Left colon (tissue), 2 donors: Measurements from ENCODE around the gene CRYAB. TPM values are rescaled to one million over a fixed set of nuclear protein-coding genes. Genes with fewer than 3 reads are reported as not detected.
"Not testable (repeated sequence)": the region's sequence is repeated elsewhere in the genome, so short reads cannot be mapped to it uniquely, and the experiment has no call there.

ENCODE experiments used
- ATAC-seq: fragments of 200-7000 bp; cut with Tn5 transposase; one replicate; pipeline ENCODE4 v1.9.1; 2020; ENCODE audit warnings: mild to moderate bottlenecking, moderate library complexity
- DNase-seq, 2 donors: peaks; one replicate each; pipeline ENCODE4 v3.0.0-alpha.2; 2020
- intact Hi-C, 2 donors: fragments of 100-400 bp; cut with DNase I in 1 of 2; cut with micrococcal nuclease in 1 of 2; formaldehyde crosslinking; loops; one replicate each; pipeline versions ENCODE4 v1.11.2 to v1.14.0; 2022; cut with DNase I, micrococcal nuclease
- total RNA-seq, 2 donors: library from RNA; stranded (reverse); fragmentation: NEBNext Ultra II Directional; extraction: Animal tissue kit (Norgen Biotek cat#: 25700); gene quantifications; one replicate each; pipeline ENCODE4 v1.2.1, GENCODE V29; 2021
- donor health status: DM: no; HTN: no; CAD: no.
- donor health status: DM: yes; HTN: yes; CAD: no.

The CRYAB gene
- total RNA-seq, 2 donors from 2014 or later = 11.5 to 100 TPM

DNA sequence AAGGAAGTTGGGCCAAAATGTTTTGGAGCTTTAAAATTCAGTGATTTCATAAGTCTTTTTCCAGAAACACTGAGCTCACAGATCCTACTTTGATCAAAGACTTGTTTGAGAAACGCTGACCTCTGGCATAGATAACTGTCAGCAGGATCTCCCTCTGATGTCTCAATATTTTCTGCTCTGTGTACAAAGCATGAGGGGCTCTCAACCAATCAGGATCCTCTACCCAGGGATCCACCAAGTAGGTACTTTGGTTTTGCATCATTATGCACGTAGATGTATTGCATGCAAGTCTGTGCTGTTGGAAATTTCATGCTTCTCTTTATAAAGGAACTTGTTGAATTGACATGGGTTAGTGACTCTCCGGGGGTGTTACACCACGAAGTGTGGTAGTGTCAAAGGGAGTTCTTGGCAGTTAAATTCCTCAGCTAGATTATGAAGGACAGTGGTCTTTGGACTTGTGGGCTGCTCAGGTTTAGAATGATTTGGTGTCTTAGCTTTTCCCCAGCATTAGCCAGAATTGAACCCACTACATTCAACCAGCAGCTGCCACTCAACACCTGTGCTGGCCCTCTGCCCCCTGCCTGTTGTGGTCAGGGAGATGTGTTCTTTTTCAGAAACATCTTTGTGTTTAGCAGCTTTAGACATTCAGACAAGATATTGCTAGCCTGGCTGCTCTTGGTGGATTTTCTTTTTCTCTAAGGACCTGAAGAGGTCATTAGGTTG lies 23.9 kb upstream of the CRYAB start:
- no peak for ATAC-seq
- intact Hi-C loops = no loop called here
- DNase-seq = no peak

DNA sequence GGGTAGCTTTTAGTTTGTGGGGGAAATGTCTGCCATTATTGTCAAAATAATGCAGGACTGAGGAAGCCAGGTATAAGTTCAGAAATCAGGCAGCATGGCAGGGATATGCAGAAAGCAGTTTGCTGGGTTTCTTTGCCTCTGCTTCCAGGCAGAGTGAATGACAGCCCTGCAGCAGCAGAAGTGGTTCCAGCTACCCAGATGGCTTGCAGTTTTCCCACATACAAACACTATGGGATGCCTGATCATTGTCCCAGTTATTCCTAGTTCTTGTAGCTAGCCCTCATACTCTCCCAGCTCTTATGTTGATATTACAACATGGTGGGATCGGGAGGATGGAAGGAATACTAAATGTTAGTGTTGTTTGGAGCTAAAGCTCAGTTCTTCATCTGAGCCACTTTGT lies 22.7 kb upstream of the CRYAB start:
- intact Hi-C loops = loop anchor here in 1 of 2 donors (5.0 kb wide), 1 partner anchor 48 kb away; no protein-coding TSS in a partner anchor
- ATAC-seq (no peak), DNase-seq (no peak)

DNA sequence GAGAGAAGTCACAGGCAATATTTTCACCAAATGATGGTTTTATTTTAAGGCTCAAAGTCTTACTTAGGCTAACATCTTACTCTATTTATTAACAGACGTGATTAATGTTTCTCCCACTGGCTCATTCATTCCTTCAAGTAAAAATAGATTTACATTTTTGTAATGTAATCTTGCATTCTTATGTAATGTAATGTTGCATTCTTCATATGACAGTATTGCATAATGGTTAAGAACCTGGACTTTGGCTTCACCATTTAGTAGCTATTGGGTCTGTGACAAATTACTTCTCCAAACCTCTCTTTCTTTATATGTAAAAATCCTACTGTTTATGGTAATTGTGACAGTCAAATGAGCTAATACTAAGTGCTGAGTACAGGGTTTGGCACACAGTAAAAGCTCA lies 22.3 kb upstream of the CRYAB start:
- ATAC-seq = no peak
- DNase-seq = no peak
- intact Hi-C loops = loop anchor here in 1 of 2 donors (5.0 kb wide), 1 partner anchor 48 kb away; no protein-coding TSS in a partner anchor

DNA sequence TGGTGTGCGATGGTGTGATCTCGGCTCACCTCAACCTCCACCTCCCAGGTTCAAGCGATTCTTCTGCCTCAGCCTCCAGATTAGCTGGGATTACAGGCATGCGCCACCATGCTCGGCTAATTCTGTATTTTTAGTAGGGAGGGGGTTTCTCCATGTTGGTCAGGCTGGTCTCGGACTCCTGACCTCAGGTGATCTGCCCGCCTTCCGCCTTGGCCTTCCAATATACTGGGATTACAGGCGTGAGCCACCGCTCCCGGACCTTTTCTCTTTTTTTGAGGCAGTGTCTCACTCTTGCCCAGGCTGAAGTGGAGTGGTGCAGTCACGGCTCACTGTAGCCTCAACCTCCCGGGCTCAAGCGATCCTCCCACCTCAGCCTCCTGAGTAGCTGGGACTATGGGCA lies 21.6 kb upstream of the CRYAB start:
- intact Hi-C loops = loop anchor here in 1 of 2 donors (5.0 kb wide), 1 partner anchor 49 kb away; no protein-coding TSS in a partner anchor
- DNase-seq, ATAC-seq: not testable (repeated sequence)

DNA sequence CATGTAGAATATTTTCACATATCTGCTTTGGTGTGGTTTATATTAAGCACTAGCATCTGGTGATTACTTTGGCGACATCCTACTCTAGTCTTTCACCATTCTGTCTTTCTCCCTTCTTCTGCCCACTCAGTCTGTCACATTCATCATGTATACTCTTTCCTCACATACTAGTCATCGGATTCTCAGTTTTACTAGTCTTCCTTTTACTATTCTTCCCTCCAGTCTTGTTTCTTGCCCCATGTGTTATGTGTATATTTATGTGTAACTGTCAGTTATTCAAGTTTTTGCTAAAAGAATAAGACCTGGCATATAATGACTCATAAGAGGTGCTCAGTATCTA lies 21.0 kb upstream of the CRYAB start:
- no peak for ATAC-seq
- intact Hi-C loops = loop anchor here in 1 of 2 donors (5.0 kb wide), 1 partner anchor 50 kb away; no protein-coding TSS in a partner anchor
- DNase-seq = no peak

DNA sequence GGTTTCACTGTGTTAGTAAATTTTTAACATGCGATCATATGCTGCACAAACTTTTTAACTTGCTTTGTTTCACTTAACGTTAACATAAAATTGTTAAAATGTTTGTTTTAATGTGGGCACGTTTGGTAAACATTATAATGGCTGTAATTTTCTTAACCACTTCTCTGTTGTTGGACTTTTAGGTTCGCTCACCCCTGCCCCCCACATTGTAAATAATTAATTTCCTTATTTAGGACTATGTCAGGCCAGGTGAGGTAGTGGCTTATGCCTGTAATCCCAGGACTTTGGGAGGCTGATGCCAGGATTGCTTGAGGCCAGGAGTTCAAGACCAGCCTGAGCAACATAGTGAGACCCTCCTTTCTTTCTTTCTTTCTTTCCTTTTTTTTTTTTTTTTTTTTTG lies 18.9 kb upstream of the CRYAB start:
- ATAC-seq (no peak), DNase-seq (no peak)
- intact Hi-C loops = loop anchor here in 1 of 2 donors (5.0 kb wide), 1 partner anchor 52 kb away; no protein-coding TSS in a partner anchor

DNA sequence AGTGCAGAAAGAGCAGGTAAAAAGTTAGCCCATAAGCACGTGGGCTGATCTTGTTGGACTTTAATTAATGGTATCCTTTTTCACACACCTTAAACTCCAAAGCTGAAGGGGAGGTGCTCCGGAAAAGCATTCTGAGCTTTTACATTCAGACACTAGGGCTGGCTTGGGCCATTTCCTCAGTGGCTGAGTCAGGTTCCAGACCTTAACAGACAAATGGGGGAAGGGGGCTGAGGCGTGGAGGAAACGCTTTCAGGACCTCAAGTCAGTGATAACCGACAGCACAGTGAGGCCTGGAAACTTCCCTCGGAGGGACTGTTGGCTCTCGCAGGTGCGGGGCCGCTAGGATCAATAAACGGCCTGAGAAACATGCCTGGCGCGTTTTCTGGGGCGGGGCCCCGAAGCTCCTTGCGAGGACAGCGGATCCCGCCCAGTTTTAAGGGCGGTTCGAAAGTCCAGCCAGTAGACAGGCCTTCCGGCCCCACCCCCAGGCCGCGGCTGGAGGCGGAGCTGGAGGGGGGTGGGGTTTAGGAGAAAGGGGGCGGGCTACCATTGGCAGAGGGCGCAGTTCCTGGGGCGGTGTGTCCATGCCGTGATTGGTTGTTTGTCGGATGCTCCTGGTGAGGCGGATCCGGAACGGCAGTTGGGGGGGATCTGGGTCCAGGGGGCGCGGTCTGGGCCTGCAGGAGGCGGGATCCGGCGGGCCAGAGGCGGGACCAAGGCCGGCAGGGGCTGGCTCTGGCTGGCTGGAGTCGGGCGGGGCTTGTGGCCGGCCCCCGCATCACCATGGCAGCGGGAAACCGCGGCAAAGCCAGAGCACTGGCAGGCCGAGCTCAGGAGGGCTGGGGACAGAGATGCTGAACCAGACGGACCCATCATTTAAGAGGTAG lies 15.2 kb upstream of the CRYAB start:
- DNase-seq (peak; percentile 97 to 98), ATAC-seq (peak; percentile 93)
- intact Hi-C loops = no loop called here

DNA sequence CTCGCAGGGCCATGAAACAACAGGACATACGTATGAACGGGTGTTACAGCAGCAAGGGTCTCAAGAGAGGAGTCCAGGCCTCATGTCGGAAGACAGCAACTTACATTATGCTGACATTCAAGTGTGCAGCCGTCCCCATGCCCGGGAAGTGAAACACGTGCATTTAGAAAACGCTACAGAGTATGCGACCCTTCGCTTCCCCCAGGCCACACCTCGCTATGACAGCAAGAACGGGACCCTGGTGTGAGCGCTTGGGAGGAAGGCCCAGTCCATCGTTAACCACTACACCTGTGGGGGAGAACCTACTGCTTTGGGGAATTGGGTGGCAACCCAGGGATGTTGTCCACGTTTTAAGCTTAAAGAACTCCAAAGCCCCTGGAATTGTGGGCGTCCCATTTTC lies 14.4 kb upstream of the CRYAB start:
- ATAC-seq (no peak), DNase-seq (no peak)
- intact Hi-C loops = no loop called here

DNA sequence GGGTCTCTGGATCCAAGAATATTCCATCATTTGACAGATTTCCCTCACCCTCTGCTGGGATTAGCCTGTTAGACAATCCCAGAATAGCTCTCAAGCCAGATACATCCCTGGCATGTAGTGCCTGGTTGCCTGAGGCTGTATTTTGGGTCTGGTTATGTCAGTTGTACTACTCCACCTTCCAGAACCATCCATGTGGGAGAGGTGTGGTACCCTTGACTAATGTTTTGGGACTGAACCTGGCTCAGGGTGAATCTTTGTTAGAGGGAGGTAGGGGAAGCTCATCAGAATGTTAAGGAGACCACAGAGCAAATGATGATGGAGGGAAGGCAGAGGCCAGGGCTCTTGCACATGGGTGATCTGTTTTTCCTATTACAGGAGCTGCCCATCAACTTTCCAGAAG lies 12.4 kb upstream of the CRYAB start:
- no peak for ATAC-seq
- no peak for DNase-seq
- intact Hi-C loops = no loop called here

DNA sequence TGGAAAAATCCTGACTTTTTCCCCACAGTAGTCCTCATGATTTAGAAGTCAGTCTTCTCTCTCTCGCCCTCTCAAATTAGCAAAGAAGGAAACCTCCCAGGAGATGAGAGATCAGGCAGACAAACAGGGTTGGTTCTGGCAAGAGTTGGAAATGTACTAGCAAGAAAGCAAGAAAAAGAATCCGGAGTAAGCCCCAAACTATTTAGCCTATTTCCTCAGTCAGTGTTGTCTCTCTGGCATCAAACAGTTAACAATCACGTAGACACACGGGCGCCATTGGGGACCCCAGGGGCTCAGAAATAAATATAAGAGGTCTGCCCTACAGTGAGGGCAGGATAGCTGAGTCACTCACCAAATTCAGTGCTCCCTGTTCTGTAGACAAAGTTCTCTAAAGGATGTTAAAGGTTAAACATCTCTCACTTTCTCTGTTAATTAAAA lies 11.8 kb upstream of the CRYAB start:
- ATAC-seq (no peak), DNase-seq (no peak)
- intact Hi-C loops = no loop called here

DNA sequence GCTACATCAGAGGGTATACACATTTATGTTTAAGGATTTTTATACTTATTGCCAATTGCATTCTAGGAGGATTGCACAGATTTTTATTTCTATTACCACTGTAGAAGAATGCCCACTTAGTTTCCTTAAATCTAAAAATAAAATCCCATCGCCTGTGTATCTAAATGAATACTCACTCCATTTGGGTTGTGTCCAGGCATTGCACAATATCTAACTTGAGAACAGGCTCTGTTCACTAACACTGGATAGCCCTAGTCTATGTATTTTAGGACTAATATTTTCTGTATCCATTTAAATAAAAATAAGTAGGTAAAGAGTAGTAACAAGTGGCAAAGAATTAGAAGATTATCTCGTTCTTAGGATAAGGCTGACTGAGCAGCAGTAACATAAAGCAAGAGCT lies 11.2 kb upstream of the CRYAB start:
- intact Hi-C loops = no loop called here
- ATAC-seq (no peak), DNase-seq (no peak)

DNA sequence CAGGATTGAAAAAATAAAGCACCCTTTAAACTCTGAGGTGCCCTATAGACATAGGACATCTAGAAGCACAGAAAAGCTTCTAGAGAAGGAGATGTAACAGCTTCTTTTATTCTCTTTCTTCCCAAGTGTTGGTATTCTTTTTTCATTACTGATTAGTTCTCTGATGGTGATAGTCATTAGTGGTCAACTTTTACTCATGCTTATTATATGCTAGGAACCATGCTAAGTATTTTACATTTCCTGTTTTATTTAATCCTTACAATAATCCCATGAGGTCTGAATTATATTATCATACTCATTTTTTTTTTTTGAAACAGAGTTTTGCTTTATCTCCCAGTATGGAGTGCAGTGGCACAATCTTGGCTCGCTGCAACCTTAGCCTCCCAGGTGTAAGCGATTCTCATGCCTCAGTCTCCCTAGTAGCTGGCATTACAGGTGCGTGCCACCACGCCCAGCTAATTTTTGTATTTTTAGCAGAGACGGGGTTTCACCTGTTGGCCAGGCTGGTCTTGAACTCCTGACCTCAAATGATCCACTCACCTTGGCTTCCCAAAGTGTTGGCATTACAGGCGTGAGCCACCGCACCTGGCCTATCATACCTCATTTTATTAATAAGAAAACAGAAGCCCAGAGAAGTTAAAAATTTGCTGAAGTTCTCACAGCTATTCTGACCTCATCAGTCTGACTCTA lies 10.1 kb upstream of the CRYAB start:
- intact Hi-C loops = no loop called here
- no peak for ATAC-seq
- no peak for DNase-seq

DNA sequence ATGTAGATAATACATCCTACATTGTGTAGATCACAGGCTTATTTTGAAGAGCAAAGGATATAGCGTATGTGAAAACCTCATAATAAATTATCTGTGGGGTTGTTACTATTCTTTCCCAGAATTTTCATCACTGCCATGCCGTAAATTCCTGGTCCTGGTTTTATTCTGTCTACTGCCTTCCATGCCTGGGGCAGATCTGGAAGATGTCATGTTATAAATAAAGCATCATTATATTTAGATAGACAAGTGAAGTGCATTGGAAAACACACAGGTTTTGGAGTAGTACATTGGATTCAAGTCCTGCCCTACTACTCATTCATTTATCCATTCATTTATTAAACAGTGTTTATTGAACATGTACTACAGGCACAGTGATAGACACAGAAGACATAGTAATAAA lies 9.3 kb upstream of the CRYAB start:
- intact Hi-C loops = no loop called here
- no peak for DNase-seq

DNA sequence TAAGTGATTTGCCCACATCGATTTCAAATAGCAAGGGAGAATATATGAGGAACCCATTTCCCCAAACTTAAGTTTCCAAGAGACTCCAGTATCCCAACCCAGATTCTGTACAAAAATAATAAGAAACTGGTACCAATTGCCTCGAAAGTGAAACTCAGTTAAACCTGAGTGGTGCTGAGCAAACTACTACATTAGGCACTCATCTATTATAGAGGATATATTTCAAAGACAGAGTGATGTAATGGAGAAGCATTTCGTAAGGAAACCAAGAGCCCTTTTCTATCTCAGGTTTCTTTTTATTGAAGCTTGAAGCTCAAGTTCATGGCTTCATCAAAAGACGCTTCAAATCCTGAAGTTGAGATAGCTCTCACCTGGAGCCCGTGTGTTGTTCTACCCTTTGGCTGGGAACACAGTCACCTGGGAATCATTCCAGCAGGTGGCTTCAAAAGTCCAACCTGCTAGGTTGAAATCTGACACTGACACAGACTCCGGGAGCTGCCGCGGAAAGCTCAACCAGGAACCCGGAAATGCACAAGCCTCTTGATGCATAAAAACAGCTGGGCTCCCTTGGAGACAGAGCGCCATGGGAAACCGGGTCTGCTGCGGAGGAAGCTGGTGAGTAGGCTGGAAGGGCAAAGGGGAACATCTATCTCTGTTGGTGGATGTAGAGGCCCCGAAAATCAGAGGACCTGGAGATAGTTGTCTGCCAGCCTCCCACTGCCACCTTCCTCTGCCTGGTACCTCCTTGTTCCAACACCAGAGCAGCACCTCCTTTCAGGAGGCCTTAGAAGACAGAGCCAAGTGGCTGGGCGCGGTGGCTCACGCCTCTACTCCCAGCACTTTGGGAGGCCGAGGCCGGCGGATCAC lies 7.1 kb upstream of the CRYAB start, which contains the start of gene C11orf52:
Gene C11orf52 (plus strand): TSS at position 524 of the 867 bp plus-strand sequence. CDS start 60 bp downstream, at position 584.
- intact Hi-C loops = no loop called here
- DNase-seq (peak; percentile 72 to 84), ATAC-seq (peak; percentile 97)

More for the DNA sequence above, 9.3 kb upstream of the CRYAB start:
- no peak for ATAC-seq

DNA sequence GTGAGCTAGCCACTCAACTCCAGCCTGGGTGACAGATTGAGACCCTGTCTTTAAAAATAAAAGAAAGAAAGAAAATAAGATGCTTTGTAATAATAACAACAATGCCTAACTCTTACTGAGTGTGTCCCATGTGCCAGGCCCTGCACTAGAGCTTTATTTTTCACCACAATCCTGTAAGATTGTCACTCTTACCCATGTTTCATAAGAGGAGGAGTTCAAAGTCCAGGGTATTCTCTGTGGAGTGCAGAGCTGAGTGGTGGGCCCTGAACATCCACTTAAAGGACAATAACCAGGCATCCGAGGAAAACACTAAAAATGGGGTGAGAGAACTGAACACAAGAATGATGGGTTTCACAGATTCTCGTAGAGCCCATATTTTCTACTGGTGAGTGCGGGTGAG lies 6.2 kb upstream of the CRYAB start:
- DNase-seq (no peak), ATAC-seq (no peak)
- intact Hi-C loops = no loop called here

DNA sequence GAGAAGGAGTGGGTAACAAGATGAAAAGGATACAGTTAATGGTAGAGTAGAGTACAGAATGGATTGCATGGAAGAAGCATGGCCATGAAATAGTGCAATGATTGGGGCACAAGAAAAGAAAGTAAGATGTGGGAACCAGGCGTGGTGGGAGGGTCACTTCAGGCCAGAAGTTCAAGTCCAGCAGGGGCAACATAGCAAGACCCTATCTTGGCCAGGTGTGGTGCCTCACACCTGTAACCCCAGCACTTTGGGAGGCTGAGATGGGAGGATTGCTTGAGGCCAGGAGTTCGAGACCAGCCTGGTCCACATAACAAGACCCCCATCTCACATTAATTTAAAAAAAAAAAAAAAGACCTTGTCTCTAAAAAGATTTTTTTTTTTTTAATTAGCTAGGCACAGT lies 5.7 kb upstream of the CRYAB start:
- ATAC-seq = no peak
- no peak for DNase-seq
- intact Hi-C loops = no loop called here

DNA sequence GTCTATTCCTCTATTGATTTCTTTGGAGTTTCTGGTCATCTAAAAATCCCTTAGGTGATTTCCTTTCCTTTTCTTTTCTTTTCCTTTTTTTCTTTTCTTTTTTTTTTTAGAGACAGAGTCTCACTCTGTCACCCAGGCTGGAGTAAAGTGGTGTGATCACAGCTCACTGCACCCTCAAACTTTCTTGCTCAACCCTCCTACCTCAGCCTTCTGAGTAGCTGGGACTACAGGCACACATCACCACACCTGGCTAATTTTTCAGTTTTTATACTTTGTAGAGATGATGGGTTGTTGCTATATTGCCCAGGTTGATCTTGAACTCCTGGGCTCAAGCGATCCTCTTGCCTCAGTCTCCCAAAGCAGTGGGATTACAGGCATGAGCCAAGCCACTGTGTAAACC lies 5.2 kb upstream of the CRYAB start:
- ATAC-seq = no peak
- intact Hi-C loops = no loop called here
- DNase-seq = no peak

DNA sequence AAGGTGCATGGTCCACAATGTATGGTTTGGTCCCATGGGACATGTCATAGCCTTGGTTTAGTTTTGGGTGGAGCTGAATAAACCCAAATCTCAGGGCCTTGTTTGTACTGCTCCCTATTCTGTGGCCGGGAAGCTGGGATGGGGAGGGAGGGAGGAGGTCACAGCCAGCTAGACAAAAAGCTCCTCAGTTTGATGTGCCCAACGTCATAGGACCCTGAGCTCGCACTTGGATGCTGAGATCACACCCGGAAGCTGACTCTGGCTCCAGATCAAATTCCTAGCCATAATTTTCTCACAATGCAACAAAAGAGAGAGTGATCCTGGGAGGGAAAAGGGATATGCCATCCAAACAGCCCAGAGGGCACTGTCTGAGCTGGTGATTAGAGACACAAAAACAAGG lies 2.4 kb upstream of the CRYAB start:
- ATAC-seq (no peak), DNase-seq (no peak)
- intact Hi-C loops = no loop called here
